Keratinocyte (primary cell): ENCODE results near the gene LMNTD2. TPM values are rescaled to one million over a fixed set of nuclear protein-coding genes. Genes with fewer than 3 reads are reported as not detected.

Experiments
- DNase-seq: peaks from one replicate; pipeline ENCODE4 v3.0.0-alpha.2; 2011; ENCODE audit warnings: low read depth, missing footprints, low spot score
- FAIRE-seq: peaks from 2 replicates; lab custom pipeline; 2011; peaks lifted over from hg19 to GRCh38; lab: Jason Lieb, UNC
- H2AFZ ChIP-seq: 2 replicates; pipeline ENCODE4 v1.6.0; 2012; ENCODE audit warnings: low read length, control low read depth, inconsistent platforms; ENCODE audit not compliant: control insufficient read depth
- H3K27ac ChIP-seq: 2 replicates; pipeline ENCODE4 v1.5.1; 2011; ENCODE audit warnings: low read length; ENCODE audit not compliant: control insufficient read depth, insufficient read depth
- H3K27me3 ChIP-seq: 3 replicates; pipeline ENCODE4 v1.6.0; 2011; ENCODE audit warnings: low read length; ENCODE audit not compliant: control insufficient read depth, insufficient read depth; ENCODE audit errors: extremely low read depth
- H3K36me3 ChIP-seq, 2 experiments: 2 replicates in 1 of 2; 3 replicates in 1 of 2; pipeline ENCODE4 v1.5.1; 2011; ENCODE audit warnings: low read length in 2 of 2, mild to moderate bottlenecking in 1 of 2; ENCODE audit not compliant: control insufficient read depth in 2 of 2, insufficient read depth in 2 of 2; ENCODE audit errors: extremely low read depth in 1 of 2
- H3K4me1 ChIP-seq: 3 replicates; pipeline ENCODE4 v1.5.1; 2011; ENCODE audit warnings: low read length; ENCODE audit not compliant: control insufficient read depth, insufficient read depth; ENCODE audit errors: extremely low read depth
- H3K4me2 ChIP-seq: 3 replicates; pipeline ENCODE4 v1.6.0; 2011; ENCODE audit warnings: low read depth, low read length; ENCODE audit not compliant: control insufficient read depth, insufficient read depth; ENCODE audit errors: extremely low read depth
- H3K4me3 ChIP-seq, 3 experiments: fragments of 200-600 bp in 1 of 3; sonication (generic) in 1 of 3; 2 replicates in 2 of 3; 3 replicates in 1 of 3; pipeline ENCODE4 v1.5.1; 2011 to 2016; ENCODE audit warnings: low read length in 3 of 3, mild to moderate bottlenecking in 3 of 3, control low read depth in 2 of 3, inconsistent platforms in 1 of 3, low read depth in 1 of 3, mixed read lengths in 1 of 3, mixed run types in 1 of 3, moderate library complexity in 1 of 3; ENCODE audit not compliant: control insufficient read depth in 2 of 3, insufficient read depth in 2 of 3; ENCODE audit errors: extremely low read depth in 1 of 3
- H3K79me2 ChIP-seq: 2 replicates; pipeline ENCODE4 v1.6.0; 2012; ENCODE audit warnings: low read length; ENCODE audit not compliant: control insufficient read depth, insufficient read depth
- H3K9ac ChIP-seq: 3 replicates; pipeline ENCODE4 v1.6.0; 2011; ENCODE audit warnings: low read length; ENCODE audit not compliant: control insufficient read depth, insufficient read depth; ENCODE audit errors: extremely low read depth
- H3K9me1 ChIP-seq: 3 replicates; pipeline ENCODE4 v1.6.0; 2011; ENCODE audit warnings: low read length; ENCODE audit not compliant: control insufficient read depth, insufficient read depth; ENCODE audit errors: extremely low read depth
- H3K9me3 ChIP-seq: 2 replicates; pipeline ENCODE4 v1.5.1; 2012; ENCODE audit warnings: low read depth, low read length; ENCODE audit not compliant: control insufficient read depth
- H4K20me1 ChIP-seq: 3 replicates; pipeline ENCODE4 v1.6.0; 2011; ENCODE audit warnings: low read length; ENCODE audit not compliant: control insufficient read depth, insufficient read depth; ENCODE audit errors: extremely low read depth
- EZH2 ChIP-seq: IDR thresholded peaks from one replicate; pipeline ENCODE4 v1.6.1; 2012; ENCODE audit warnings: inconsistent platforms, mild to moderate bottlenecking, low read length, moderate library complexity
- dilution Hi-C: fragments of 300-500 bp; cut with MboI; formaldehyde crosslinking; loops from one replicate; pipeline ENCODE4 v1.7.0; 2020; ENCODE audit warnings: low sequenced_read_pairs; ENCODE audit not compliant: extremely low pct_ligation_motif_present
- polyA plus RNA-seq, 5 experiments: library from polyadenylated mRNA; depleted of rRNA in 3 of 5; stranded (reverse) in 3 of 5; stranded (forward) in 1 of 5; unstranded in 1 of 5; fragments of >200 nt; gene quantifications; 1 replicate in 1 of 5; 2 replicates in 3 of 5; 3 replicates in 1 of 5; pipeline versions ENCODE4 v1.2.1 to v1.2.3, GENCODE V29; 2011 to 2012; ENCODE audit warnings: missing spikeins in 2 of 5, low read depth in 1 of 5, low replicate concordance in 1 of 5
- TF ChIP-seq, protein P1 (sequence below), 3 experiments: IDR thresholded peaks in 1 of 3; conservative IDR thresholded peaks in 1 of 3; optimal IDR thresholded peaks in 1 of 3; 2 replicates in 2 of 3; 3 replicates in 1 of 3; pipeline versions ENCODE3 to v1.5.1; 2011; ENCODE audit warnings: low read length in 3 of 3, mild to moderate bottlenecking in 3 of 3, moderate library complexity in 2 of 3, control low read depth in 1 of 3, inconsistent platforms in 1 of 3; ENCODE audit not compliant: insufficient read depth in 2 of 3; ENCODE audit errors: extremely low read depth in 1 of 3

The LMNTD2 gene
- polyA plus RNA-seq, 1 donor (not counting 4 experiments of a cell fraction or from before 2014, with no cell fraction given): 1.2 TPM

- no peaks in the 10 kb centered on the region for H3K9me1 ChIP-seq
- H3K4me2 ChIP-seq: no peak overlapping the region
- FAIRE-seq (no peak), DNase-seq (no peak)
- no peak overlapping the region for H2AFZ ChIP-seq
- peaks cover 26% of the 10 kb centered on the region for H3K4me1 ChIP-seq
- H3K79me2 ChIP-seq: no peaks in the 10 kb centered on the region
- peaks cover 59 to 74% of the 10 kb centered on the region in 2 experiments for H3K36me3 ChIP-seq
- H3K27me3 ChIP-seq: no peaks in the 10 kb centered on the region
- H3K9ac ChIP-seq: no peak overlapping the region
- H3K9me3 ChIP-seq: no peaks in the 10 kb centered on the region
- peaks cover 15% of the 10 kb centered on the region for H4K20me1 ChIP-seq
- TF ChIP-seq EZH2: no peak
- TF ChIP-seq, protein P1, sequence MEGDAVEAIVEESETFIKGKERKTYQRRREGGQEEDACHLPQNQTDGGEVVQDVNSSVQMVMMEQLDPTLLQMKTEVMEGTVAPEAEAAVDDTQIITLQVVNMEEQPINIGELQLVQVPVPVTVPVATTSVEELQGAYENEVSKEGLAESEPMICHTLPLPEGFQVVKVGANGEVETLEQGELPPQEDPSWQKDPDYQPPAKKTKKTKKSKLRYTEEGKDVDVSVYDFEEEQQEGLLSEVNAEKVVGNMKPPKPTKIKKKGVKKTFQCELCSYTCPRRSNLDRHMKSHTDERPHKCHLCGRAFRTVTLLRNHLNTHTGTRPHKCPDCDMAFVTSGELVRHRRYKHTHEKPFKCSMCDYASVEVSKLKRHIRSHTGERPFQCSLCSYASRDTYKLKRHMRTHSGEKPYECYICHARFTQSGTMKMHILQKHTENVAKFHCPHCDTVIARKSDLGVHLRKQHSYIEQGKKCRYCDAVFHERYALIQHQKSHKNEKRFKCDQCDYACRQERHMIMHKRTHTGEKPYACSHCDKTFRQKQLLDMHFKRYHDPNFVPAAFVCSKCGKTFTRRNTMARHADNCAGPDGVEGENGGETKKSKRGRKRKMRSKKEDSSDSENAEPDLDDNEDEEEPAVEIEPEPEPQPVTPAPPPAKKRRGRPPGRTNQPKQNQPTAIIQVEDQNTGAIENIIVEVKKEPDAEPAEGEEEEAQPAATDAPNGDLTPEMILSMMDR (optimal IDR thresholded peaks at IDR 0.05 in 1 of 3, IDR thresholded peaks at IDR 0.05 in 1 of 3, conservative IDR thresholded peaks at IDR 0.05 in 1 of 3; ENCODE audit: extremely low read depth in 1 of 3, insufficient read depth in 2 of 3, low read length in 3 of 3): no peak
- H3K27ac ChIP-seq: no peak overlapping the region
- H3K4me3 ChIP-seq: no peak overlapping the region
- dilution Hi-C loops: no loop called here
Measured at GRCh38 chr11:608791-609251, 48.3 kb upstream of the LMNTD2 start.

- Histone ChIP-seq H3K27ac (no peak overlapping the region), H3K79me2 (no peaks in the 10 kb centered on the region), H3K36me3 (peaks cover 59 to 73% of the 10 kb centered on the region in 2 experiments), H3K4me2 (no peak overlapping the region), H3K9me3 (no peaks in the 10 kb centered on the region), H3K27me3 (no peaks in the 10 kb centered on the region), H3K4me3 (no peak overlapping the region), H3K9ac (no peak overlapping the region), H3K9me1 (no peaks in the 10 kb centered on the region), H2AFZ (no peak overlapping the region), H3K4me1 (peaks cover 21% of the 10 kb centered on the region), H4K20me1 (peaks cover 13% of the 10 kb centered on the region)
- DNase-seq (no peak), FAIRE-seq (no peak)
- no peak for TF ChIP-seq EZH2
- TF ChIP-seq, protein P1 (optimal IDR thresholded peaks at IDR 0.05 in 1 of 3, IDR thresholded peaks at IDR 0.05 in 1 of 3, conservative IDR thresholded peaks at IDR 0.05 in 1 of 3; ENCODE audit: extremely low read depth in 1 of 3, insufficient read depth in 2 of 3, low read length in 3 of 3): no peak
- dilution Hi-C loops: no loop called here
Measured at GRCh38 chr11:607971-608659, 47.6 kb upstream of the LMNTD2 start.
